ENCODE measurements around the gene RBMS3.
"Not testable (repeated sequence)": the region's sequence is repeated elsewhere in the genome, so short reads cannot be mapped to it uniquely, and the experiment has no call there.

Gene RBMS3

GRCh38 chr3:29312395-29312794 lies 31.5 kb downstream of the RBMS3 start:
- DNase-seq (ENCODE audit: low read depth in 2 of 2): no peak

GRCh38 chr3:29312960-29313452 lies 32.1 kb downstream of the RBMS3 start:
- no peak for DNase-seq (ENCODE audit: low read depth in 2 of 2)

GRCh38 chr3:29313981-29314726 lies 33.3 kb downstream of the RBMS3 start:
- no peak for DNase-seq (ENCODE audit: low read depth in 2 of 2)

GRCh38 chr3:29314727-29315088 lies 33.8 kb downstream of the RBMS3 start:
- DNase-seq (ENCODE audit: low read depth in 2 of 2): no peak

GRCh38 chr3:29317659-29318173 lies 36.8 kb downstream of the RBMS3 start:
- no peak for DNase-seq (ENCODE audit: low read depth in 2 of 2)

- no peak for DNase-seq (ENCODE audit: low read depth in 2 of 2)
These were observed 37.4 kb downstream of the RBMS3 start for GRCh38 chr3:29318251-29318650.

GRCh38 chr3:29319262-29319661 lies 38.4 kb downstream of the RBMS3 start:
- no peak for DNase-seq (ENCODE audit: low read depth in 2 of 2)

GRCh38 chr3:29319798-29320197 lies 38.9 kb downstream of the RBMS3 start:
- no peak for DNase-seq (ENCODE audit: low read depth in 2 of 2)

- no peak for DNase-seq (ENCODE audit: low read depth in 2 of 2)
These were observed 41.7 kb downstream of the RBMS3 start for GRCh38 chr3:29322586-29322985.

GRCh38 chr3:29324180-29324651 lies 43.3 kb downstream of the RBMS3 start:
- DNase-seq (ENCODE audit: low read depth in 2 of 2): no peak

- DNase-seq (ENCODE audit: low read depth in 2 of 2): not testable (repeated sequence)
These were observed 45.7 kb downstream of the RBMS3 start for GRCh38 chr3:29326540-29326939.

- DNase-seq (ENCODE audit: low read depth in 2 of 2): no peak
These were observed 49.4 kb downstream of the RBMS3 start for GRCh38 chr3:29329986-29330890.

GRCh38 chr3:29331035-29331434 lies 50.2 kb downstream of the RBMS3 start:
- DNase-seq (ENCODE audit: low read depth in 2 of 2): no peak

- DNase-seq (ENCODE audit: low read depth in 2 of 2): no peak
These were observed 50.8 kb downstream of the RBMS3 start for GRCh38 chr3:29331456-29332194.

- DNase-seq (ENCODE audit: low read depth in 2 of 2): no peak
These were observed 51.3 kb downstream of the RBMS3 start for GRCh38 chr3:29332195-29332637.

GRCh38 chr3:29333576-29333975 lies 52.7 kb downstream of the RBMS3 start:
- no peak for DNase-seq (ENCODE audit: low read depth in 2 of 2)

GRCh38 chr3:29334706-29335105 lies 53.8 kb downstream of the RBMS3 start:
- no peak for DNase-seq (ENCODE audit: low read depth in 2 of 2)

GRCh38 chr3:29335438-29335837 lies 54.6 kb downstream of the RBMS3 start:
- DNase-seq (ENCODE audit: low read depth in 2 of 2): no peak

GRCh38 chr3:29335943-29336342 lies 55.1 kb downstream of the RBMS3 start:
- DNase-seq (ENCODE audit: low read depth in 2 of 2): no peak

GRCh38 chr3:29337565-29337964 lies 56.7 kb downstream of the RBMS3 start:
- DNase-seq (ENCODE audit: low read depth in 2 of 2): no peak

GRCh38 chr3:29338377-29338776 lies 57.5 kb downstream of the RBMS3 start:
- DNase-seq (ENCODE audit: low read depth in 2 of 2): no peak
